Retina (tissue), 1 donor: ENCODE results near the gene TTC23.
"Not testable (repeated sequence)": the region's sequence is repeated elsewhere in the genome, so short reads cannot be mapped to it uniquely, and the experiment has no call there.

Experiments used
- DNase-seq: peaks from one replicate; pipeline ENCODE4 v3.0.0-alpha.2; 2016

Gene TTC23

DNA sequence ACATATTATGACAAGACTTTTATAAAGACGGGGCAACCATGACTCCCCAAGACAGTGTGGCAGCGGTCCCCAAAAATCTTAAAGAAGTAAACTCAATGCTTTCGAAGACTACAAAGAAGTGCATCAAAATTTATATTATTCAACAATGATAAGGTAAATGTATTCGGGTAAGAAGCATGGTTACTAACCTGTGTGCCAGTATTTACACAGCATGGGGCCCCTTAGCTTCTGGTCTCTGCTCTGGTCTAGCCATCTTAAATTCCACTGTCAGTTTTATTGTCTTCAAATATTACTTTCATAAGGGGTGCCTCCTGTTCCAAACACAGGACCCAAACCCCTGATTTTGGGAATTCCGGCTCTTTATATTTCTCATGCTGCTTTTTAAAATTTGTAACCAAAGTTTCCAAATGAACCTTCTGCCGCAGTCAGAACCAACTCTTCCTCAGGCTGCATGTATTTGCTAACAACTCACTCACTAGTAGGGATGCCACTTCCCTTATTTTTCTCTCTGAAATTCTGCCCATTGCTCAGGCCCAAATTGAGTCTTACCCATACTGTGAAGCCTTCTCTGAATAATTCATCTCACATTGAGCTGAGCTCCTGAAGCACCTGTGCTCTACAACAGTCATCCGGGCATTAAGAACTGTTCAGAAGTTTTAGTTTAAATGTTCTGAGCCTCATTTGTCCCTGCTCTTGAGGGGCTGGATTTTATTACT, 1.2 kb downstream of the TTC23 start:
- DNase-seq: no peak

- DNase-seq: no peak
Observed at GRCh38 chr15:99247062-99247461, 2.3 kb downstream of the TTC23 start.

DNA sequence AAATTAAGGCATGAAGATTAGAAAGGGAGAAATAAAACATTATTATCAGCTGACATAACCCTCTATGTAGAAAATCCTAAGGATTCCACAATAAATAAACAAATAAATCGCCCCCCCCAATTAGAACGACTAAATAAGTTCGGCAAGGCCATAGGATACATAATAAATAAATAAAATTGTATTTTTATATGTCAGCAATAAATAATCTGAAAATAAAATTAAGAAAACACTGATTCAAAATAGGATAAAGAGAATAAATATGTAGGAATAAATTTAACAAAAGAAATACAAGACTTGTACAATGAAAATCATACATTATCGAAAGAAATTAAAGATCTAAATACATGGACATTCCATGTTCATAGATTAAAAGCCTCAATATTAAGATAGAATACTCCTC, 5.1 kb downstream of the TTC23 start:
- no peak for DNase-seq

DNA sequence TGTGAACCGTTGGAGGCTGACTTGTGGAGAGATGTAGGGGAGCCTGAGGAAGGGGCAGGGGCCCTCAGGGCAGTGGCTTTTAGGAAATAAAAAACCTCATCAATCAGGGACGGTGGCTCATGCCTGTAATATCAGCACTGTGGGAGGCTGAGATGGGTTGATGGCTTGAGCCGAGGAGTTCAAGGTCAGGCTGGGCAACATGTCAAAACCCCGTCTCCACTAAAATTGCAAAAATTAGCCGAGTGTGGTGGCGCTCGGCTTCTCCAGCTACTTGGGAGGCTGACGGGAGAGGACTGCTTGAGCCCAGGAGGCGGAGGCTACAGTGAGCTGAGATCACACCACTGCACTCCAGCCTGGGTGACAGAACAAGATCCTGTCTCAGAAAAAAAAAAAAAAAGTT, 7.6 kb downstream of the TTC23 start:
- DNase-seq: no peak

DNA sequence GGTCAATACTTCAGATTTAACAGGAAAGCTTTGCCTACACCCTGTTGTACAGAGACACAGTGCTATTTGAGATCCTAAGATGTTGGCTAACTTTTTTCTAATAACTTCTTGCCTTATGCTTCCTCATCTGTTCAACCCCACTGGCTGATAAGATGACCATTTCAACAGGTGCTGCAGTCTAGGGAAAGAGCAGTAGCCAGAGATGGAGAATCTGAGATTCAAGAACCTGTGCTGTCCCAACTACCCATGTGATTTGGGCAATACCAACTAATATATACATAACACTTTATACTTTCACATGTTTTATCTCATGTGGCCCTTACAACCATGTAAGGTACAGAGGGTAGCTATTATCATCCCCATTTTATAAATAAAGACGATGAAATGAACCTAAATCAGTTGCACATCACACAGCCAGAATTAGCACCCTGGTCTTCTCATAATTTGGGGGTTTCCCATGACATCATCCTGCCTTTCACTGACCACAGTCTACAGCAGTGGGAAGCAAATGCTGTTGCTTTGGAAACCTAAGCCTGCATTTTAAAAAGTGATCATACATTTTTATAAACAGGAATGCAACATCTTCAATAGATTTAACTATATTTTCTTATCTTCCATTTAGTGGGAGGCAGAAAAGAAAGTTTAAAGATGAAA, 9.7 kb downstream of the TTC23 start:
- DNase-seq: no peak

DNA sequence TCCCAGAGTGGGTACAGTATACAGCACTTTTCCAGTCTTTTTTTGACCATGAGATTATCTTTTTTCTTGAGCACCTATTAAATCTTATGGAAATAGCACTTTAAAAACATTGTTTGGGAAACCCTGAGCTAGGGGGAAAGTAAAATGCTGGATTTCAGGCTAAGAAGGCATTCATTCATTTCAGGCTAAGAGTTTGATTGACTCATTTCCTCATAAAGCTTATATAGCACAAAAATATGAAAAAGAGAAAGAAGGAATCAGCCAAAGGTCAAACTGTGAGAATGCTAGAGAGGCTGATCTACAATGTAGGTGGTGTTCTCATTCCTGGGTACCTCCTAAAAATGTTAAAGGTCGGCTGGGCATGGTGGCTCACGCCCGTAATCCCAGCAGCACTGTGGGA, 10.5 kb downstream of the TTC23 start:
- DNase-seq: no peak

DNA sequence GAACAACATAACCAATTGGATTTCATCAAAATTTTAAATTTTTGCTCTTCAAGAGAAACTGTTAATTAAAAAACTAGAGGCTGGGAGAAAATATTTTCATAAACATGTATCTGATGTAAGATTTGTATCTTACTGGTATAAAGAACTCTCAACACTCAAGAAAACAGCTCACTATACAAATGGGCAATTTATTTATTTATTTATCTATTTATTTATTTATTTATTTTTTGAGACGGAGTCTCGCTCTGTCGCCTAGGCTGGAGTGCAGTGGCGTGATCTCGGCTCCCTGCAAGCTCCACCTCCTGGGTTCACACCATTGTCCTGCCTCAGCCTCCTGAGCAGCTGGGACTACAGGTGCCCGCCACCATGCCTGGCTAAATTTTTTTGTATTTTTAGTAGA, 15.2 kb downstream of the TTC23 start:
- not testable (repeated sequence) for DNase-seq

DNA sequence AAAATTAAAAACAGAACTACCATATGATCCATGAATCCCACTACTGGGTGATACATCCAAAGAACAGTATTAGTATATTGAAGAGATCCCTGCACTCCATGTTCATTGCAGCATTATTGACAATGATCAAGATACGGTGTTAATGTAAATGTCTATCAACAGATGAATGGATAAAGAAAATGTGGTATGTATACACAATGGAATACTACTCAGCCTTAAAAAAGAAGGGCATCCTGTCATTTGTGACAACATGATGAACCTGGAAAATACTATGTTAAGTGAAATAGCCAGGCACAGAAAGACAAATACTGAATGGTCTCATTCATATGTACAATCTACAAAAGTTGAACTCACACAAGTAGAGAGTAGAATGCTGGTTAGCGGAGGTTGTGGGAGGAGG, 16.6 kb downstream of the TTC23 start:
- DNase-seq: no peak

- DNase-seq: no peak
Observed at GRCh38 chr15:99230867-99231266, 18.5 kb downstream of the TTC23 start.

DNA sequence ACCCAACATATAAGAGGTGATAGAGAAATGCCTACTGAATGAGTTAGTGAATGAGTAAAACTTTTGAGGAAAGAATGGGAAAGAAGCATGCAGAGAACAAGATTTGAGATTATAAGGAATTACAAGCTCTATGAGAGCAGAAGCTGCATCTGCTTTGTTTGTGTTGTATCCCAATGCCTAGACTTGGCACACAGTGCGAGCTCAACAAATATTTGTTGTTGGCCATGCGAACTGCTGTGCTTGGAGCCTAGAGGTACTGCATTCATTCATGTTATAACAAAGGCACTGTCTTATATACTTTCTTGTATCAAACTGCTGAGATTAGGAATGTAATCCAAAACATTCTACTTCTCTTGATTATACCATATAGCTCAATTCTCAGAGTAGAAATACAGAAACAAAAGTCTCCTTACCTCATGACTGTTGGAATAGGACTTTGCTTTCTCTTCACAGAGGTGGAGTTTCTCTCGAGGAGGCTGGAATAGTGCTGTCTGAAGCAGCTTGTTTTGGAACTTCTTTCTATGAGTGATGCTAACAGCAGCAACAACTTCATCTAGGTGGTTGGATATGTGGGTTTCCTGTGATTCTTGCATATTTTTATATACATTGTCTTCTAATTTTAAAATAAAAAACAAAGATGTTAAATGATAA, 21.1 kb downstream of the TTC23 start:
- no peak for DNase-seq

GRCh38 chr15:99226802-99227201, 22.6 kb downstream of the TTC23 start:
- DNase-seq: no peak

- no peak for DNase-seq
Observed at GRCh38 chr15:99224372-99225214, 24.8 kb downstream of the TTC23 start.

DNA sequence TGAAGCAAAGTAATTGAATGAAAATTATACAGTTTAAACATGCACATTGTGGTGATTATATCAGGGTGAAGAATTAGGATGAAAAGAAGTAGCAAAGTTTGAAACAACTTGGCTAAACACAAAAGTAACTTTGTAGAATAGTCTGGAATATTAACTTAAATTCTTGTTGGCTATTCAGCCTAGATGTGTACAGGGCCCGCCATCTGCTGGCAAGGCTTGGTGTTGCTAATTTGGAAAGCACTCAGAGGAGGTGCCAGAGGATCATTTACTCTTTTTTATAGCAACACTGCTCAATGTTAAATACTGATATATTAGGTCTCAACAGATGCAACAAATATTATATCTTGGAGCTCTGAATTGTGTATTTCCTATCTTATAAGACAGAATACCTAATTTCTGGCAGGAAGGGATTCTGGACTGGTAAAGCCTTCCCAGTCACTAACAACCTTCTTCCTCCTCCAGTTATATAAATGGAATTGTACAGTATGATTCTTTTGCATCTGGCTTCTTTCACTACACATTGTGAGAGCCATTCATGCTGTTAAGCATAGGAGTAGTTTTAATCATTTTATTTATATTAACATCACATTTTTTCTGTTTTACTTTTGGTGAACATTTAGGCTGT, 36.1 kb downstream of the TTC23 start:
- DNase-seq: peak; percentile 31

- no peak for DNase-seq
Observed at GRCh38 chr15:99212406-99212805, 37.0 kb downstream of the TTC23 start.

DNA sequence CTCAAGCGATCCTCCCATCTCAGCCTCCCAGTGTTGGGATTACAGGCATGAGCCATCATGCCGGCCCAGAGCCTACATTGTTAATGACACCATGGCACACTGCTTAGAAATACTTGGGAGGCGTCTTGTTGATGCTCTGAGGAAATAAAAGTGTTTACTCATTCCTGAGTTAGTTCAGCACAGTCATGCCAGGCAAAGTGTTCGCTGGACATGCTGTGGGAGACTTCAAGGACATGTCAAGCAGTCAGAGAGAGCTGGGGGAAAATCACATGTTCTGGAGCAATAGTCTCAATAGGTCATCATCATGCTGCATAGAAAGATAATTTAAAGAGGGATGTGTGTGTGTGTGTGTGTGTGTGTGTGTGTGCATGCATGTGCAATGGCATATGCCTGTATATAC, 37.5 kb downstream of the TTC23 start:
- DNase-seq: no peak

DNA sequence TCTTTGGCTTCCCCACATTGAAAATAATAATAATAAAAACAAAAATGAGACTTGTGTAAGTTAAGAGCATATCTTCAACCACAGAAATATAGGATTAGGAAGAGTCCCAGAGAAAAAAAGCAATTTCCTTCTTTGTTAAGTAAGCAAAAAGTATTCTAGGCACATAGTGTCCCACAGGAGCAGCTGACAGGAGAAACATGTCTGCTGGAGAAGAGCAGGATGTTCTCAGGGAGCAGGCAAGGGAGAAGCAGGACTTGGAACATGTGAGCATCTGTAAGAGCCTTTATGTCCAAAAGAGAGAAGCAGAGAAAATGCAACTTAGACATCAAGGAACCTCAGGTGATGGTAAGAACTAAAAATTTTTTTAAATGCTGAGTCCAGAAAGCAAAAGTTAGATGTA, 39.0 kb downstream of the TTC23 start:
- no peak for DNase-seq

DNA sequence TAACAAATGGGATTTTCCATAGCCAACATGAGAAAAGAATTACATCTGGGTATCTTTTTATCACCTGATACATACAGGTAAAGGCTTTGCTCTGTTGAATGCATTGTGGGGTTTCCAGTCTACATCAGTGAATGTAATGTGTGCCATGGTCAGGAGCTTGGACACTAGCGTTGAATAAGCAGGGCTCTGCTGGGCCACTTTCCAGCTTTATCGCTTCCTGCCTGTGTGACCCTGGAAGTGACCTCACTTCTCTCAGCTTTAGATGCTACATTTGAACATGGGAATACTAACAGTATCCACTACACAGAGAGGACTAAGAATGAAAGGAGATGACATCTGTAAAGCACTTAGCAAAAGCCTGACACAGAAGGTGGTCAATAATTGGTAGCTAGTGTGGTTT, 40.1 kb downstream of the TTC23 start:
- DNase-seq: no peak

DNA sequence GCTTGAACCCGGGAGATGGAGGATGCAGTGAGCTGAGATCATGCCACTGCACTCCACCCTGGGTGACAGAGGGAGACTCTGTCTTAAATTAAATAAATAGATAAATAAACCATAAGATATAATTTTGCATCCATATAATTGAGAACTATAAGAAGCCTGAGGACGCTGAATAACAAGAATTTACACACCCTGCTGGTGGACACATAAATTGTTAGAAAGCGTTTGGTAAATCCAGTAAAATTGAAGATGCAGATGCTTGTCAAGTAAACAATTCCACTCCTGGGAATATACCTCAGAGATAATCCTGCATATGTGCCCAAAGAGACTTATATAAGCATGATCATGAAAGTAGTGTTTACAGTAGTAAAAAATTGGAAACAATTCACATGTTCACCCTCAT, 41.7 kb downstream of the TTC23 start:
- DNase-seq: no peak

- no peak for DNase-seq
Observed at GRCh38 chr15:99202176-99202552, 47.2 kb downstream of the TTC23 start.

DNA sequence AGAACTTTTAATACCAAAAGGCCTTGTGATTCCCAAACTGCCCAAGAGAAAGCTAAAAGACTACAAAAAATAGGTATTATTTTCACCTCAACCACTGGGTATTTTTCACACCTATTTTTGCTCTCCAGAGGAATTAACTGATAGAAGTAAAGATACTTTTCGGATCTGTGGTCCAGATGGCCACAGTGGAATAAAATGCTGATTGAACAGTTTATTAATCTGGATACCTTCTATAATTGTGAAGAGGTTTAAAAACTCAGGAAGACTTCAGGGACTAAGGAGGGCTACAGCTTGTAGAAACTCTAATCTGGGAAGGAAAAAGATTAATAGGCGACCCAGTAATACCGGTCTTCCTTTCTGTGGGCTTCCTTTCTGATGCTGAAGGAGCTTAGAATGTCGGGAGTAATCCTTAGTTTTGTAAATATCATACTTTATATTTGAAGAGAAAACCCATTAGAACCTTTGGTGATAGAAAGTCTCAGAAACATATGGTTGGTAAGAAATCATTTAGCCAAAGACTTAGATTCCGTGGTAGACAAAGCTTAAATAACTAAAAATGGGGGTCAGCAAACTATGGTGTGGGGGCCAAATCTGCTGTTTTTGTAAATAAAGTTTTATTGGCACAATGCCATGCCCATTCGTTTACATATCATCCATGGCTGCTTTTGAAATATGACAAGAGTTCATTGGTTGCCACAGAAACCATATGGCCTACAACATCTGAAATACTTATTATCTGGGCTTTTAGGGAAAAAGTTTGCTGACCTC, 47.8 kb downstream of the TTC23 start:
- no peak for DNase-seq

GRCh38 chr15:99197856-99198255, 51.5 kb downstream of the TTC23 start:
- no peak for DNase-seq

DNA sequence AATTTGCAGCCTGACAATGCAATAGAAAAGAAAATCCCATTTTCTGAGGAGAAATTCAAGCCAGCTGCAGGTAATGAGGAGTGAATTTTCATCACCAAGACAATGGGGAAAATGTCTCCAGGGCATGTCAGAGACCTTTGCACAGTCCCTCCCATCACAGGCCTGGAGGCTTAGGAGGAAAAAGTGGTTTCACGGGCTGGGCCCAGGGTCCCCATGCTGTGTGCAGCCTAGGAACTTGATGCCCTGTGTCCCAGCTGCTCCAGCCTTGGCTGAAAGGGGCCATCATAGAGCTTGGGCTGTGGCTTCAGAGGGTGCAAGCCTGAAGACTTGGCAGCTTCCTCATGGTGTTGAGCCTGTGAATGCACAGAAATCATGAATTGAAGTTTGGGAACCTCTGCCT, 57.2 kb downstream of the TTC23 start:
- not testable (repeated sequence) for DNase-seq
